Thyroid gland (tissue), 4 donors: ENCODE data around the gene FDXR.

Experiments
- POLR2A ChIP-seq, 2 donors: fragments of 450-650 bp; IDR thresholded peaks; one replicate each; pipeline ENCODE4 v1.6.1; 2017; ENCODE audit warnings: antibody characterized with exemption in 2 of 2, mild to moderate bottlenecking in 2 of 2, moderate library complexity in 1 of 2
- TF ChIP-seq, protein P1 (sequence below), 6 experiments: fragments of 200-600 bp in 3 of 6; fragments of 450-650 bp in 3 of 6; sonication (generic) in 3 of 6; IDR thresholded peaks; one replicate each; pipeline ENCODE4 v1.5.1; 2016 to 2019; ENCODE audit warnings: antibody characterized with exemption in 6 of 6, mild to moderate bottlenecking in 2 of 6, inconsistent platforms in 1 of 6, moderate library complexity in 1 of 6

DNA sequence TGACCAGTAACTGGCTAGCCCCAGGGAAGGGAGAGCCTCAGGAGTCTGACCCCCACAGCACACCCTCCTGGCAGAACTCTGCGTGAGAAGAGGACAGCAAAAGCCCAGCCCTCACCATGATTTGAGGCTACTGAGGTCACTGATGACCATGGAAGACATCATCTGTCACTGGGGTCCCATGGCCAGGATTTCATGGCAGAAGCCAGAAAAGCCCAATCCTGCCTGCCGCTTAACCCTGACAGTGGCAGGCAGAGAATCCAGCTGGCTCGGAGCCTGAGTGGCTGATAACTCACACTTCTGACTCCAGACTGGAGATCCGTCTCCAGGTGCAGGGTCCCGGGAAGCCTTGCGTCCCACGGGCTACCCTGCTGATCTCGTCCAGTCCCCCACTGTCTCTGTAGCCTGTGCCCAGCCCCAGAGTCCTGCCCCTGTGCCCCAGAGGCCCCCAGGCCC is 30.6 kb downstream of the FDXR start:
- no peak for TF ChIP-seq POLR2A (IDR thresholded peaks at IDR 0.05)
- TF ChIP-seq, protein P1, sequence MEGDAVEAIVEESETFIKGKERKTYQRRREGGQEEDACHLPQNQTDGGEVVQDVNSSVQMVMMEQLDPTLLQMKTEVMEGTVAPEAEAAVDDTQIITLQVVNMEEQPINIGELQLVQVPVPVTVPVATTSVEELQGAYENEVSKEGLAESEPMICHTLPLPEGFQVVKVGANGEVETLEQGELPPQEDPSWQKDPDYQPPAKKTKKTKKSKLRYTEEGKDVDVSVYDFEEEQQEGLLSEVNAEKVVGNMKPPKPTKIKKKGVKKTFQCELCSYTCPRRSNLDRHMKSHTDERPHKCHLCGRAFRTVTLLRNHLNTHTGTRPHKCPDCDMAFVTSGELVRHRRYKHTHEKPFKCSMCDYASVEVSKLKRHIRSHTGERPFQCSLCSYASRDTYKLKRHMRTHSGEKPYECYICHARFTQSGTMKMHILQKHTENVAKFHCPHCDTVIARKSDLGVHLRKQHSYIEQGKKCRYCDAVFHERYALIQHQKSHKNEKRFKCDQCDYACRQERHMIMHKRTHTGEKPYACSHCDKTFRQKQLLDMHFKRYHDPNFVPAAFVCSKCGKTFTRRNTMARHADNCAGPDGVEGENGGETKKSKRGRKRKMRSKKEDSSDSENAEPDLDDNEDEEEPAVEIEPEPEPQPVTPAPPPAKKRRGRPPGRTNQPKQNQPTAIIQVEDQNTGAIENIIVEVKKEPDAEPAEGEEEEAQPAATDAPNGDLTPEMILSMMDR (IDR thresholded peaks at IDR 0.05): no peak
